Fibroblast of pulmonary artery (primary cell): ENCODE results near the gene OPN1MW.
"Not testable (repeated sequence)": the region's sequence is repeated elsewhere in the genome, so short reads cannot be mapped to it uniquely, and the experiment has no call there.

Source experiments
- DNase-seq: peaks from one replicate; pipeline ENCODE4 v3.0.0-alpha.2; 2010; ENCODE audit warnings: low read depth
- H3K4me3 ChIP-seq: replicated peaks from 2 replicates; pipeline ENCODE4 v1.5.1; 2011; ENCODE audit warnings: low read depth, mild to moderate bottlenecking, control low read depth, low read length, moderate library complexity

Gene OPN1MW

DNA sequence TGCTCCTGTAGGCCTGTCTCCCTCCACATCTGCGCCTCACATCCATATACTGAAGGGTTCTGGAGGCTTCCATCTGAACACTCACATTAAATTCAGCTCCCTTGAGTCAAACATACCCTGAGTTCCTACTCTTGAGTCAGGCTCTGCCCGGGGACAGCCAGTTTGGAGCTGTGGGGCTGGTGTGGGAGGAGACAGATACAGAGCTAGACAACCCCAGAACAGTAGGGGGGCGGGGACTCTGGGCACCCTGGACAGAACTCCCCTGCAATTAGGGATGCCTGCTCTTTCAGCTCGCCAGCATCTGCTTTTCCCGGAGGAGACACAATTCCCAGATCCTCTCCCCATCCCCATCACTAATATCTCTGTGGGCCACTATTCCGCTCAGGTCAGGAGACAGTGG, 42.9 kb downstream of the OPN1MW start:
- not testable (repeated sequence) for H3K4me3 ChIP-seq, DNase-seq

DNA sequence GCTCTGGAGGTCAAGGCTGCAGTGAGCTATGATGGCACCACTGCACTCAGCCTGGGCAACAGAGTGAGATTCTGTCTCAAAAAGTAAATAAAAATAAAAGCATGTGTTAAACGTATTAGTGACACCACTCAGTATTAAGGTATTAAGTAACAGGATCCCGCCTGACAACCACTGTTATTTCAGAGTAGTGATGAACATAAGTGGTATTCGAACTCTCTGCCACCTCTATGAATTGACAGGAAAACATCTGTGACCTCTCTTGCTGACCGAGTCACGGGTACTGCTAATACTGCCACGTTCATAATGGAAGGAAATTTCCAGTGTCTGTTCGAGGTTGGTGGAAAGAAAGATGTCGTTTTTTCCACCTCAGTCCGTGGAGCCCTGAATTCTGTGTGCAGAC, 44.3 kb downstream of the OPN1MW start:
- H3K4me3 ChIP-seq, DNase-seq: not testable (repeated sequence)

DNA sequence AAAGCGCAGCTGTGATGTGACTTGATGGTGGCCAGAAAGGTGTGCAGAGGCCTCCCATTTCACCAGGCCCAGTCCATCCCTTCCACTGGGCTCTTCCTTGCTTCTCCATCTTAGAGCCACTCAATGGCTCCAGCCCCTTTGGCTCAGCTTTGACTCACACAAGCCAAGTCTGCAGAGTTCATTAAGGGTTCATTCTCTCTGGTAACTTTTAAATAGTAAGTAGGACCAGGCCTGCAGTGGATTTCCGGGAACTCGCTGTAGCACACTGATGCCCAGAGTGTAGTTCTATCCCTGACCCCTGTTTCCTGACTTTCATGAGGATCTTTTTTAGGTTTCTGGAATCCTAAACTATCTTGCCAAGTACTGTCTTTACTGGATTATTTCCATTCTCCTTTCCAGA, 49.0 kb downstream of the OPN1MW start:
- not testable (repeated sequence) for DNase-seq, H3K4me3 ChIP-seq

DNA sequence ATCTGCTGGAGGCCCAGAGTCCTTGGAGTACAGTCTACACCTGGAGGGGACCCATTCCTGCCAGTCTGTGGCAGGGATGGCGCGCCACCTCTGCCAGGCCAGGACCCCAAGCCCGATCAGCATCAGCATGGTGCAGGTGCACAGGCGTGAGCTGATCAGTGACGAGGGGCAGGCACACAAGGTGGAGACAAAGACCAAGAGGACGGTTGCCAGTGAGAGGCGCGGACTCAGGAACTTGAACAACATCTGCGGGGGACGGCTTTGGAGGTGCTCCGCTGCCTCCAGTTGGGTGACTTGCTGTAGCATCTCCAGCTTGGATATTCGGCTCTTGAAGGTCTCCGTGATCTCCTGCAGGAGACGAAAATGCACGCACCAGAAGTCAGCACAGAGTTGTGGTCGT, 51.2 kb downstream of the OPN1MW start:
- not testable (repeated sequence) for DNase-seq, H3K4me3 ChIP-seq

DNA sequence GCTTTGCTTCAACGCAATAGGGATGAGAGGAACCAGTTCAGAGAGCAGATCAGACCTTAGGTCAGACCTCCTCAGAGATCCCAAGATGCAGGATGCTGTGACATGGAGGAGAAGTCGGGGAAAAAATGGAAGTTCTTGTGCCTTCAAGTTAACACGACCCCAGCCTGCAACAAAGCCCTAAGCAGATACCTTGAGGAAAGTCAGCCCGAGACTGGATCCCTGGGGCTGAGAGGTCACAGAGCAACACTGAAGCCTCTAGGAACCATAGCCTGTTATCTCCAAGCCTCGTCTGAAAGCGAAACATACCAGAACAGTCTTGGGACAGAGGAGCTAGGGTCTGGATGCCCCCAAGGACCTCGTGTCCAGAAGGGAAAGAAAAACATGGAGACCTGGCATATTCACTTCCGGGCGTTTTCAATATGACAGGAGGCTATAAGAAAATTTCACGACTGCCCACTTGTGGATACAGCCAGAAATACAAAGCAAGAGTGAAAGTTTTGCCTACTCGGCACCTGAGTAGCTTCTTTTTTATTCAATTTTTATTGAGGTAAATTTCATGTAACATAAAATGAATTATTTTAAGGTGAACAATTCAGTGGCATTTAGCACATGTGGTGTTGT, 56.7 kb downstream of the OPN1MW start:
- not testable (repeated sequence) for DNase-seq, H3K4me3 ChIP-seq

DNA sequence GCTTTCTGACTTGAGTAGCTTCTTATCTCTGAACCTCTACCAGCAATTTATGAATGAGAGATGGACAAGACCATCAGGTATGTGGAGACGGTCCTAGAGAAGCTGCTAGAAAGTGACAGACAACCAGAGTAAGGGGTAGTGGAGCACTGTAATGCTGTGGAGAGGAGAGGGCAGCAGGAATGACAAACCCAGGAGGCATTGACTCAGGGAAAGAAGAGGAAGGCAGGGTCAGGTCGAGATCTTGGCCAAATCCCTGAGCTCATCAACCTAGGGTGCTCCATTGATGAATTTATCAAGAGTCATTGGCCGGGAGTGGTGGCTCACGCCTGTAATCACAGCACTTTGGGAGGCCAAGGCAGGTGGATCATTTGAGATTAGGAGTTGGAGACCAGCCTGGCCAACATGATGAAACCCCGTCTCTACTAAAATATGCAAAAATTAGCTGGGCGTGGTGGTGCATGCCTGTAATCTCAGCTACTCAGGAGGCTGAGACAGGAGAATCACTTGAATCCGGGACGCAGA, 57.6 kb downstream of the OPN1MW start:
- not testable (repeated sequence) for H3K4me3 ChIP-seq, DNase-seq
